Ascending aorta (tissue), 2 donors: Measurements from ENCODE around the gene KIT. TPM values are rescaled to one million over a fixed set of nuclear protein-coding genes. Genes with fewer than 3 reads are reported as not detected.

Experiments
- DNase-seq, 2 donors: peaks; one replicate each; pipeline ENCODE4 v3.0.0-alpha.2; 2019; ENCODE audit warnings: low spot score in 2 of 2
- H3K27ac ChIP-seq, 2 donors: fragments of 200-600 bp; sonication (generic); one replicate each; pipeline ENCODE4 v1.5.1; 2016 to 2017; ENCODE audit warnings: mild to moderate bottlenecking in 1 of 2
- H3K27me3 ChIP-seq: fragments of 200-600 bp; sonication (generic); one replicate; pipeline ENCODE4 v1.5.1; 2017
- H3K36me3 ChIP-seq, 2 donors: fragments of 200-600 bp; sonication (generic); one replicate each; pipeline ENCODE4 v1.5.1; 2016
- H3K4me1 ChIP-seq, 2 donors: fragments of 200-600 bp; sonication (generic); one replicate each; pipeline ENCODE4 v1.5.1; 2016 to 2017; ENCODE audit warnings: mild to moderate bottlenecking in 1 of 2
- H3K4me3 ChIP-seq, 2 donors: fragments of 200-600 bp; sonication (generic); one replicate each; pipeline ENCODE4 v1.5.1; 2016 to 2017; ENCODE audit warnings: mild to moderate bottlenecking in 1 of 2
- H3K9me3 ChIP-seq, 2 donors: fragments of 200-600 bp; sonication (generic); one replicate each; pipeline ENCODE4 v1.5.1; 2016
- CTCF ChIP-seq, 3 experiments: fragments of 200-600 bp in 2 of 3; fragments of 450-650 bp in 1 of 3; sonication (generic) in 2 of 3; IDR thresholded peaks; one replicate each; pipeline ENCODE4 v1.5.1; 2016 to 2019; ENCODE audit warnings: antibody characterized with exemption in 3 of 3, mild to moderate bottlenecking in 1 of 3, moderate library complexity in 1 of 3
- intact Hi-C: fragments of 100-400 bp; cut with DNase I; formaldehyde crosslinking; loops from one replicate; pipeline ENCODE4 v1.15.1; 2023
- total RNA-seq: library from RNA; depleted of rRNA; stranded (reverse); fragments of >200 nt; gene quantifications from one replicate; pipeline ENCODE4 v1.1.0, GENCODE V29; 2016

Gene KIT
- total RNA-seq, 1 donor from 2014 or later = not detected

- H3K36me3 ChIP-seq = no peaks in the 10 kb centered on the region
- no peaks in the 10 kb centered on the region for H3K4me1 ChIP-seq
- DNase-seq = no peak
- H3K4me3 ChIP-seq = no peak overlapping the region
- intact Hi-C loops = no loop called here
- no peak overlapping the region for H3K27ac ChIP-seq
- H3K9me3 ChIP-seq = no peaks in the 10 kb centered on the region
- no peak for TF ChIP-seq CTCF (IDR thresholded peaks at IDR 0.05)
- no peaks in the 10 kb centered on the region for H3K27me3 ChIP-seq
These were observed 30.4 kb downstream of the KIT start for GRCh38 chr4:54687887-54688841.

GRCh38 chr4:54695337-54695736 is 37.6 kb downstream of the KIT start:
- no peak for TF ChIP-seq CTCF (IDR thresholded peaks at IDR 0.05)
- Histone ChIP-seq H3K4me1 (no peaks in the 10 kb centered on the region), H3K27me3 (no peaks in the 10 kb centered on the region), H3K36me3 (no peaks in the 10 kb centered on the region), H3K4me3 (no peak overlapping the region), H3K9me3 (no peaks in the 10 kb centered on the region), H3K27ac (no peak overlapping the region)
- DNase-seq = no peak
- intact Hi-C loops = no loop called here

- Histone ChIP-seq H3K27me3 (no peaks in the 10 kb centered on the region), H3K27ac (no peak overlapping the region), H3K36me3 (no peaks in the 10 kb centered on the region), H3K9me3 (no peaks in the 10 kb centered on the region), H3K4me1 (no peaks in the 10 kb centered on the region), H3K4me3 (no peak overlapping the region)
- DNase-seq = no peak
- intact Hi-C loops = no loop called here
- TF ChIP-seq CTCF (IDR thresholded peaks at IDR 0.05) = no peak
These were observed 38.0 kb downstream of the KIT start for GRCh38 chr4:54695788-54696187.

- Histone ChIP-seq H3K4me3 (no peak overlapping the region), H3K27me3 (no peaks in the 10 kb centered on the region), H3K27ac (no peak overlapping the region), H3K36me3 (no peaks in the 10 kb centered on the region), H3K4me1 (no peaks in the 10 kb centered on the region), H3K9me3 (no peaks in the 10 kb centered on the region)
- intact Hi-C loops = no loop called here
- no peak for TF ChIP-seq CTCF (IDR thresholded peaks at IDR 0.05)
- no peak for DNase-seq
These were observed 38.9 kb downstream of the KIT start for GRCh38 chr4:54696649-54697048.

GRCh38 chr4:54700986-54701385 is 43.2 kb downstream of the KIT start:
- DNase-seq = no peak
- Histone ChIP-seq H3K36me3 (no peaks in the 10 kb centered on the region), H3K9me3 (no peaks in the 10 kb centered on the region), H3K27ac (no peak overlapping the region), H3K4me3 (no peak overlapping the region), H3K4me1 (no peaks in the 10 kb centered on the region), H3K27me3 (no peaks in the 10 kb centered on the region)
- no peak for TF ChIP-seq CTCF (IDR thresholded peaks at IDR 0.05)
- intact Hi-C loops = no loop called here
